Ishikawa (cell line): ENCODE data around the gene ANKHD1.

Source experiments
- CEBPB ChIP-seq: IDR thresholded peaks from 2 replicates; pipeline ENCODE4 v1.6.1; 2012
- FOXM1 ChIP-seq: IDR thresholded peaks from 2 replicates; pipeline ENCODE4 v1.6.1; 2012; ENCODE audit warnings: low read depth, borderline replicate concordance
- NFIC ChIP-seq: IDR thresholded peaks from 2 replicates; pipeline ENCODE4 v1.6.1; 2012
- RAD21 ChIP-seq: IDR thresholded peaks from 2 replicates; pipeline ENCODE4 v1.6.1; 2012; ENCODE audit warnings: low read depth
- YY1 ChIP-seq: IDR thresholded peaks from 2 replicates; pipeline ENCODE4 v1.6.1; 2012; ENCODE audit warnings: low read depth
- ZBTB7A ChIP-seq: IDR thresholded peaks from 2 replicates; pipeline ENCODE4 v1.6.1; 2012; ENCODE audit warnings: low read depth
- TF ChIP-seq, protein P1 (sequence below): IDR thresholded peaks from 2 replicates; pipeline ENCODE4 v1.6.1; 2012

DNA sequence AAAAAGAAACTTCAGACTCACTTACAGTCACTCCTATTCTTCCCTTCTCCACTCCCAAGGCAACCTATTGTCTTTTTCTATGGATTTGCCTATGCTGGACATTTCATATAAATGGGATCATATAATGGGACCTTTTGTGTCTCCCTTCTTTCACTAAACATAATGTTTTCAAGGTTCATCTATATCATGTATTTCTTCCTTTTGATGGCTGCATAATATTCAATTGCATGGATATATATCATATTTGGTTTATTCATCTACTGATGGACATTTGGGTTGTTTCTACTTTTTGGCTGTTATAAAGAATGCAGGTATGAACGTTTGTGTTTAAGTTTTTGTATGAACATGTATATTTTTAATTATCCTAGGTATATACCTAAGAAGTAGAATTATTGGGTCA, 30.6 kb downstream of the ANKHD1 start:
- no peak for TF ChIP-seq RAD21
- TF ChIP-seq YY1: no peak
- TF ChIP-seq ZBTB7A: no peak
- TF ChIP-seq, protein P1, sequence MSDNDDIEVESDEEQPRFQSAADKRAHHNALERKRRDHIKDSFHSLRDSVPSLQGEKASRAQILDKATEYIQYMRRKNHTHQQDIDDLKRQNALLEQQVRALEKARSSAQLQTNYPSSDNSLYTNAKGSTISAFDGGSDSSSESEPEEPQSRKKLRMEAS: no peak
- no peak for TF ChIP-seq CEBPB
- TF ChIP-seq NFIC: no peak
- TF ChIP-seq FOXM1: no peak
